ENCODE data around the gene RNPEP.
"Not testable (repeated sequence)": the region's sequence is repeated elsewhere in the genome, so short reads cannot be mapped to it uniquely, and the experiment has no call there.

Gene RNPEP

GRCh38 chr1:202037706-202038296 is 55.4 kb downstream of the RNPEP start:
- Histone ChIP-seq H3K4me1 (ENCODE audit: insufficient read depth, low read length) (no peaks in the 10 kb centered on the region), H2AFZ (ENCODE audit: low read depth, low read length) (no peak overlapping the region), H3K36me3 (ENCODE audit: insufficient read depth, low read length) (no peaks in the 10 kb centered on the region), H3K4me3 (ENCODE audit: low read length) (no peak overlapping the region), H3K9me3 (ENCODE audit: low read length) (no peaks in the 10 kb centered on the region), H3K27me3 (ENCODE audit: insufficient read depth, low read length) (peaks cover 2% of the 10 kb centered on the region)

- no peaks in the 10 kb centered on the region for H3K36me3 ChIP-seq (ENCODE audit: insufficient read depth, low read length)
- no peaks in the 10 kb centered on the region for H3K9me3 ChIP-seq (ENCODE audit: low read length)
- no peak overlapping the region for H2AFZ ChIP-seq (ENCODE audit: low read depth, low read length)
- H3K27me3 ChIP-seq (ENCODE audit: insufficient read depth, low read length), result peaks cover under 1% of the 10 kb centered on the region
- no peak overlapping the region for H3K4me3 ChIP-seq (ENCODE audit: low read length)
- H3K4me1 ChIP-seq (ENCODE audit: insufficient read depth, low read length), result no peaks in the 10 kb centered on the region
Measured at GRCh38 chr1:202038688-202039346, 56.4 kb downstream of the RNPEP start.

GRCh38 chr1:202045705-202046104 is 63.3 kb downstream of the RNPEP start:
- H3K27me3 ChIP-seq (ENCODE audit: insufficient read depth, low read length), result peaks cover 8% of the 10 kb centered on the region
- no peak overlapping the region for H2AFZ ChIP-seq (ENCODE audit: low read depth, low read length)
- no peak overlapping the region for H3K4me3 ChIP-seq (ENCODE audit: low read length)
- H3K4me1 ChIP-seq (ENCODE audit: insufficient read depth, low read length), result no peaks in the 10 kb centered on the region
- no peaks in the 10 kb centered on the region for H3K9me3 ChIP-seq (ENCODE audit: low read length)
- H3K36me3 ChIP-seq (ENCODE audit: insufficient read depth, low read length), result no peaks in the 10 kb centered on the region

GRCh38 chr1:202046227-202046626 is 63.8 kb downstream of the RNPEP start:
- H3K27me3 ChIP-seq (ENCODE audit: insufficient read depth, low read length), result peaks cover 8% of the 10 kb centered on the region
- H3K36me3 ChIP-seq (ENCODE audit: insufficient read depth, low read length), result no peaks in the 10 kb centered on the region
- no peaks in the 10 kb centered on the region for H3K9me3 ChIP-seq (ENCODE audit: low read length)
- H2AFZ ChIP-seq (ENCODE audit: low read depth, low read length), result no peak overlapping the region
- H3K4me3 ChIP-seq (ENCODE audit: low read length), result no peak overlapping the region
- H3K4me1 ChIP-seq (ENCODE audit: insufficient read depth, low read length), result no peaks in the 10 kb centered on the region

GRCh38 chr1:202046748-202047708 is 64.6 kb downstream of the RNPEP start:
- no peaks in the 10 kb centered on the region for H3K4me1 ChIP-seq (ENCODE audit: insufficient read depth, low read length)
- no peak overlapping the region for H3K4me3 ChIP-seq (ENCODE audit: low read length)

GRCh38 chr1:202047977-202048376 is 65.5 kb downstream of the RNPEP start:
- H3K4me3 ChIP-seq (ENCODE audit: low read length), result no peak overlapping the region
- H2AFZ ChIP-seq (ENCODE audit: low read depth, low read length), result no peak overlapping the region
- no peaks in the 10 kb centered on the region for H3K36me3 ChIP-seq (ENCODE audit: insufficient read depth, low read length)
- peaks cover 8% of the 10 kb centered on the region for H3K27me3 ChIP-seq (ENCODE audit: insufficient read depth, low read length)
- H3K4me1 ChIP-seq (ENCODE audit: insufficient read depth, low read length), result no peaks in the 10 kb centered on the region
- H3K9me3 ChIP-seq (ENCODE audit: low read length), result no peaks in the 10 kb centered on the region

More at GRCh38 chr1:202046748-202047708, 64.6 kb downstream of the RNPEP start:
- Histone ChIP-seq H3K36me3 (ENCODE audit: insufficient read depth, low read length) (no peaks in the 10 kb centered on the region), H3K9me3 (ENCODE audit: low read length) (no peaks in the 10 kb centered on the region), H2AFZ (ENCODE audit: low read depth, low read length) (no peak overlapping the region), H3K27me3 (ENCODE audit: insufficient read depth, low read length) (peaks cover 8% of the 10 kb centered on the region)

GRCh38 chr1:202049129-202049528 is 66.7 kb downstream of the RNPEP start:
- Histone ChIP-seq H3K36me3 (ENCODE audit: insufficient read depth, low read length) (no peaks in the 10 kb centered on the region), H3K4me3 (ENCODE audit: low read length) (no peak overlapping the region), H3K27me3 (ENCODE audit: insufficient read depth, low read length) (peaks cover 8% of the 10 kb centered on the region), H2AFZ (ENCODE audit: low read depth, low read length) (no peak overlapping the region), H3K9me3 (ENCODE audit: low read length) (no peaks in the 10 kb centered on the region), H3K4me1 (ENCODE audit: insufficient read depth, low read length) (no peaks in the 10 kb centered on the region)

GRCh38 chr1:202054094-202054493 is 71.6 kb downstream of the RNPEP start:
- no peaks in the 10 kb centered on the region for H3K36me3 ChIP-seq (ENCODE audit: insufficient read depth, low read length)
- no peaks in the 10 kb centered on the region for H3K4me1 ChIP-seq (ENCODE audit: insufficient read depth, low read length)
- no peak overlapping the region for H3K4me3 ChIP-seq (ENCODE audit: low read length)
- H3K9me3 ChIP-seq (ENCODE audit: low read length), result no peaks in the 10 kb centered on the region
- no peak overlapping the region for H2AFZ ChIP-seq (ENCODE audit: low read depth, low read length)
- peaks cover 4% of the 10 kb centered on the region for H3K27me3 ChIP-seq (ENCODE audit: insufficient read depth, low read length)

- H3K4me1 ChIP-seq (ENCODE audit: insufficient read depth, low read length); H3K4me3 ChIP-seq (ENCODE audit: low read length); H3K27me3 ChIP-seq (ENCODE audit: insufficient read depth, low read length); H2AFZ ChIP-seq (ENCODE audit: low read depth, low read length); H3K36me3 ChIP-seq (ENCODE audit: insufficient read depth, low read length); H3K9me3 ChIP-seq (ENCODE audit: low read length): not testable (repeated sequence)
Measured at GRCh38 chr1:202054673-202055072, 72.2 kb downstream of the RNPEP start.

Data from neuron (in vitro differentiated cells).